ENCODE data around the gene MRPL53. TPM values are rescaled to one million over a fixed set of nuclear protein-coding genes. Genes with fewer than 3 reads are reported as not detected.
A peak's percentile ranks its signal among the peaks of the same experiment; 100 is the strongest.

Gene MRPL53
- total and polyA plus RNA-seq, 9 of the 15 experiments (the other 6 are each of a cell fraction or from before 2014, with no cell fraction given), result 11.5 to 87.9 (median 41.1) TPM

DNA sequence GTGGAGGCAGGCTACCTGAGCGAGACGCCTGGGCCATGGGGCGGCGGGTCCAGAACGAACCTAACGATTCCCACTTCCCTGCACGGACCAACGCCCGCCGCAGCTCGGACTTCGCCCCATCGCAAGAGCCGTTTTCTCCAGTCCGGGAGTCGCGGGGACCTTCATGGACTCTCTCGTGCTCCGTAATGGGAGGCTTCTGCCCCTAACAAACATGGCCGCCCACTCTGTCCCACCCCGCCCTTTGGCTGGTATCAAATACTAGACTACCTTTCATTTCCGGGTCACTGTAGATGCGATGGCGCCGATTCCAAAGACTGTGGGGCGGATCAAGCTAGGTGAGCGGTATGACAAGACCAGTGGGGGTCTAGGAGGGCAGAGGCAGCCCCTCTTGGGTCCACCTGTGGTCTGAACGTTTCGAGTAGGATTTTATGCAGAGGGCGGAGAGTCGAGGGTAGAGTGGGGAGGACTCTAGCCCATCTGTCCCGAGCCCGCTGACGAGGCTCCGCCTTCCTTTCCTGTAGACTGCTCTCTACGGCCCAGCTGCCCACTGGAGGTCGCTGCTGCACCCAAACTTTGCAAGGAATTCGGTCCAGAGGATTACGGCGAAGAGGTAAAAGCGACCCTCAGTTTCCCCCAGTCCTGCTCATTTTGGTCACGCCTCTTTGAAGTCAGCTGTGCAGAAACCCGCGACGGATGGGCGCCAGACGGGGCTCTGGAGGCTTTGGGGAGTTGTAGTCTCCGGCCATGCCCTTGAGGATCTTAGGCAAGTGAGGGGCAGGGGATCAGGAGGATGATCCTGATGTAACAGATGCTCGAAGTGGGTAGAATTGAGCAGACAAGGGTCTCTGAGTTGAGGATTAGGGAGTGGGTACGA lies 10.6 kb upstream of the MRPL53 start, which contains the start of the genes CCDC142 and TTC31 (continued):
- TF ChIP-seq, protein P1, sequence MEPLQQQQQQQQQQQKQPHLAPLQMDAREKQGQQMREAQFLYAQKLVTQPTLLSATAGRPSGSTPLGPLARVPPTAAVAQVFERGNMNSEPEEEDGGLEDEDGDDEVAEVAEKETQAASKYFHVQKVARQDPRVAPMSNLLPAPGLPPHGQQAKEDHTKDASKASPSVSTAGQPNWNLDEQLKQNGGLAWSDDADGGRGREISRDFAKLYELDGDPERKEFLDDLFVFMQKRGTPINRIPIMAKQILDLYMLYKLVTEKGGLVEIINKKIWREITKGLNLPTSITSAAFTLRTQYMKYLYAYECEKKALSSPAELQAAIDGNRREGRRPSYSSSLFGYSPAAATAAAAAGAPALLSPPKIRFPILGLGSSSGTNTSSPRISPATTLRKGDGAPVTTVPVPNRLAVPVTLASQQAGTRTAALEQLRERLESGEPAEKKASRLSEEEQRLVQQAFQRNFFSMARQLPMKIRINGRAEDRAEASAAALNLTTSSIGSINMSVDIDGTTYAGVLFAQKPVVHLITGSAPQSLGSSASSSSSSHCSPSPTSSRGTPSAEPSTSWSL (CRISPR knock-in tag; IDR thresholded peaks at IDR 0.05; ENCODE audit: borderline replicate concordance), result no peak
- peak; percentile 73 to 81 for TF ChIP-seq ARNT (IDR thresholded peaks at IDR 0.05)
- TF ChIP-seq ATF1 (CRISPR knock-in tag; IDR thresholded peaks at IDR 0.05), result no peak
- peak; percentile 82 for TF ChIP-seq ATF1 (tag; IDR thresholded peaks at IDR 0.05)
- TF ChIP-seq ZNF431 (CRISPR knock-in tag; IDR thresholded peaks at IDR 0.05), result no peak
- TF ChIP-seq, protein P2, sequence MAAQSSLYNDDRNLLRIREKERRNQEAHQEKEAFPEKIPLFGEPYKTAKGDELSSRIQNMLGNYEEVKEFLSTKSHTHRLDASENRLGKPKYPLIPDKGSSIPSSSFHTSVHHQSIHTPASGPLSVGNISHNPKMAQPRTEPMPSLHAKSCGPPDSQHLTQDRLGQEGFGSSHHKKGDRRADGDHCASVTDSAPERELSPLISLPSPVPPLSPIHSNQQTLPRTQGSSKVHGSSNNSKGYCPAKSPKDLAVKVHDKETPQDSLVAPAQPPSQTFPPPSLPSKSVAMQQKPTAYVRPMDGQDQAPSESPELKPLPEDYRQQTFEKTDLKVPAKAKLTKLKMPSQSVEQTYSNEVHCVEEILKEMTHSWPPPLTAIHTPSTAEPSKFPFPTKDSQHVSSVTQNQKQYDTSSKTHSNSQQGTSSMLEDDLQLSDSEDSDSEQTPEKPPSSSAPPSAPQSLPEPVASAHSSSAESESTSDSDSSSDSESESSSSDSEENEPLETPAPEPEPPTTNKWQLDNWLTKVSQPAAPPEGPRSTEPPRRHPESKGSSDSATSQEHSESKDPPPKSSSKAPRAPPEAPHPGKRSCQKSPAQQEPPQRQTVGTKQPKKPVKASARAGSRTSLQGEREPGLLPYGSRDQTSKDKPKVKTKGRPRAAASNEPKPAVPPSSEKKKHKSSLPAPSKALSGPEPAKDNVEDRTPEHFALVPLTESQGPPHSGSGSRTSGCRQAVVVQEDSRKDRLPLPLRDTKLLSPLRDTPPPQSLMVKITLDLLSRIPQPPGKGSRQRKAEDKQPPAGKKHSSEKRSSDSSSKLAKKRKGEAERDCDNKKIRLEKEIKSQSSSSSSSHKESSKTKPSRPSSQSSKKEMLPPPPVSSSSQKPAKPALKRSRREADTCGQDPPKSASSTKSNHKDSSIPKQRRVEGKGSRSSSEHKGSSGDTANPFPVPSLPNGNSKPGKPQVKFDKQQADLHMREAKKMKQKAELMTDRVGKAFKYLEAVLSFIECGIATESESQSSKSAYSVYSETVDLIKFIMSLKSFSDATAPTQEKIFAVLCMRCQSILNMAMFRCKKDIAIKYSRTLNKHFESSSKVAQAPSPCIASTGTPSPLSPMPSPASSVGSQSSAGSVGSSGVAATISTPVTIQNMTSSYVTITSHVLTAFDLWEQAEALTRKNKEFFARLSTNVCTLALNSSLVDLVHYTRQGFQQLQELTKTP (IDR thresholded peaks at IDR 0.05; ENCODE audit: low read depth in 1 of 2, partially characterized antibody in 2 of 2), result peak; percentile 59 to 82
- TF ChIP-seq NR2C2 (CRISPR knock-in tag; IDR thresholded peaks at IDR 0.05), result peak; percentile 99
- TF ChIP-seq NR2C2 (tag; IDR thresholded peaks at IDR 0.05), result peak; percentile 100
- TF ChIP-seq, protein P3, sequence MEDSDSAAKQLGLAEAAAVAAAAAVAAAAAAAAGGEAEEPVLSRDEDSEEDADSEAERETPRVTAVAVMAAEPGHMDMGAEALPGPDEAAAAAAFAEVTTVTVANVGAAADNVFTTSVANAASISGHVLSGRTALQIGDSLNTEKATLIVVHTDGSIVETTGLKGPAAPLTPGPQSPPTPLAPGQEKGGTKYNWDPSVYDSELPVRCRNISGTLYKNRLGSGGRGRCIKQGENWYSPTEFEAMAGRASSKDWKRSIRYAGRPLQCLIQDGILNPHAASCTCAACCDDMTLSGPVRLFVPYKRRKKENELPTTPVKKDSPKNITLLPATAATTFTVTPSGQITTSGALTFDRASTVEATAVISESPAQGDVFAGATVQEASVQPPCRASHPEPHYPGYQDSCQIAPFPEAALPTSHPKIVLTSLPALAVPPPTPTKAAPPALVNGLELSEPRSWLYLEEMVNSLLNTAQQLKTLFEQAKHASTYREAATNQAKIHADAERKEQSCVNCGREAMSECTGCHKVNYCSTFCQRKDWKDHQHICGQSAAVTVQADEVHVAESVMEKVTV (CRISPR knock-in tag; IDR thresholded peaks at IDR 0.05), result peak; percentile 76
- no peak for TF ChIP-seq ZKSCAN1 (IDR thresholded peaks at IDR 0.05; ENCODE audit: low read depth, low read length)
- TF ChIP-seq, protein P4, sequence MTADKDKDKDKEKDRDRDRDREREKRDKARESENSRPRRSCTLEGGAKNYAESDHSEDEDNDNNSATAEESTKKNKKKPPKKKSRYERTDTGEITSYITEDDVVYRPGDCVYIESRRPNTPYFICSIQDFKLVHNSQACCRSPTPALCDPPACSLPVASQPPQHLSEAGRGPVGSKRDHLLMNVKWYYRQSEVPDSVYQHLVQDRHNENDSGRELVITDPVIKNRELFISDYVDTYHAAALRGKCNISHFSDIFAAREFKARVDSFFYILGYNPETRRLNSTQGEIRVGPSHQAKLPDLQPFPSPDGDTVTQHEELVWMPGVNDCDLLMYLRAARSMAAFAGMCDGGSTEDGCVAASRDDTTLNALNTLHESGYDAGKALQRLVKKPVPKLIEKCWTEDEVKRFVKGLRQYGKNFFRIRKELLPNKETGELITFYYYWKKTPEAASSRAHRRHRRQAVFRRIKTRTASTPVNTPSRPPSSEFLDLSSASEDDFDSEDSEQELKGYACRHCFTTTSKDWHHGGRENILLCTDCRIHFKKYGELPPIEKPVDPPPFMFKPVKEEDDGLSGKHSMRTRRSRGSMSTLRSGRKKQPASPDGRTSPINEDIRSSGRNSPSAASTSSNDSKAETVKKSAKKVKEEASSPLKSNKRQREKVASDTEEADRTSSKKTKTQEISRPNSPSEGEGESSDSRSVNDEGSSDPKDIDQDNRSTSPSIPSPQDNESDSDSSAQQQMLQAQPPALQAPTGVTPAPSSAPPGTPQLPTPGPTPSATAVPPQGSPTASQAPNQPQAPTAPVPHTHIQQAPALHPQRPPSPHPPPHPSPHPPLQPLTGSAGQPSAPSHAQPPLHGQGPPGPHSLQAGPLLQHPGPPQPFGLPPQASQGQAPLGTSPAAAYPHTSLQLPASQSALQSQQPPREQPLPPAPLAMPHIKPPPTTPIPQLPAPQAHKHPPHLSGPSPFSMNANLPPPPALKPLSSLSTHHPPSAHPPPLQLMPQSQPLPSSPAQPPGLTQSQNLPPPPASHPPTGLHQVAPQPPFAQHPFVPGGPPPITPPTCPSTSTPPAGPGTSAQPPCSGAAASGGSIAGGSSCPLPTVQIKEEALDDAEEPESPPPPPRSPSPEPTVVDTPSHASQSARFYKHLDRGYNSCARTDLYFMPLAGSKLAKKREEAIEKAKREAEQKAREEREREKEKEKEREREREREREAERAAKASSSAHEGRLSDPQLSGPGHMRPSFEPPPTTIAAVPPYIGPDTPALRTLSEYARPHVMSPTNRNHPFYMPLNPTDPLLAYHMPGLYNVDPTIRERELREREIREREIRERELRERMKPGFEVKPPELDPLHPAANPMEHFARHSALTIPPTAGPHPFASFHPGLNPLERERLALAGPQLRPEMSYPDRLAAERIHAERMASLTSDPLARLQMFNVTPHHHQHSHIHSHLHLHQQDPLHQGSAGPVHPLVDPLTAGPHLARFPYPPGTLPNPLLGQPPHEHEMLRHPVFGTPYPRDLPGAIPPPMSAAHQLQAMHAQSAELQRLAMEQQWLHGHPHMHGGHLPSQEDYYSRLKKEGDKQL (CRISPR knock-in tag; IDR thresholded peaks at IDR 0.05; ENCODE audit: borderline replicate concordance), result peak; percentile 86; the same call in 1 of the 2 replicates
- TF ChIP-seq PTBP1 (IDR thresholded peaks at IDR 0.05; ENCODE audit: low read depth, low read length), result no peak
- peak; percentile 83 for TF ChIP-seq SMC3 (conservative IDR thresholded peaks at IDR 0.05; ENCODE audit: insufficient read depth, low read depth, low read length)
- TF ChIP-seq RNF2 (IDR thresholded peaks at IDR 0.05), result no peak
